Liver (tissue), 9 donors: ENCODE measurements around the gene RPE65. TPM values are rescaled to one million over a fixed set of nuclear protein-coding genes. Genes with fewer than 3 reads are reported as not detected.

ENCODE experiments used
- DNase-seq: peaks from one replicate; pipeline ENCODE4 v3.0.0-alpha.2; 2017; ENCODE audit warnings: low spot score
- H3K27ac ChIP-seq, 2 donors: one replicate each; pipeline ENCODE4 v1.7.0; 2013; ENCODE audit warnings: inconsistent platforms in 2 of 2, low read length in 2 of 2, control low read depth in 1 of 2, low read depth in 1 of 2, mild to moderate bottlenecking in 1 of 2
- H3K27me3 ChIP-seq, 4 donors: one replicate each; pipeline versions ENCODE4 v1.6.1 to v1.7.0; 2013; ENCODE audit warnings: low read length in 3 of 4, inconsistent platforms in 1 of 4, mild to moderate bottlenecking in 1 of 4, moderate library complexity in 1 of 4; ENCODE audit not compliant: control insufficient read depth in 4 of 4, insufficient read depth in 4 of 4
- H3K36me3 ChIP-seq, 4 donors: one replicate each; pipeline versions ENCODE4 v1.6.1 to v1.7.0; 2013; ENCODE audit warnings: low read length in 3 of 4, mild to moderate bottlenecking in 3 of 4, low read depth in 1 of 4, moderate library complexity in 1 of 4; ENCODE audit not compliant: control insufficient read depth in 4 of 4, insufficient read depth in 3 of 4
- H3K4me1 ChIP-seq, 4 donors: one replicate each; pipeline versions ENCODE4 v1.6.1 to v1.7.0; 2013; ENCODE audit warnings: low read length in 3 of 4, mild to moderate bottlenecking in 3 of 4, moderate library complexity in 1 of 4; ENCODE audit not compliant: control insufficient read depth in 4 of 4, insufficient read depth in 4 of 4
- H3K4me3 ChIP-seq, 3 donors: one replicate each; pipeline versions ENCODE4 v1.6.1 to v1.7.0; 2013; ENCODE audit warnings: low read length in 3 of 3, control low read depth in 1 of 3, low read depth in 1 of 3, mild to moderate bottlenecking in 1 of 3
- H3K9ac ChIP-seq, 2 donors: one replicate each; pipeline ENCODE4 v1.7.0; 2013; ENCODE audit warnings: low read length in 2 of 2, mild to moderate bottlenecking in 2 of 2, moderate library complexity in 2 of 2, control low read depth in 1 of 2, low read depth in 1 of 2
- H3K9me3 ChIP-seq, 4 donors: one replicate each; pipeline versions ENCODE4 v1.6.1 to v1.7.0; 2013; ENCODE audit warnings: low read length in 3 of 4; ENCODE audit not compliant: control insufficient read depth in 4 of 4
- ATF3 ChIP-seq: IDR thresholded peaks from 2 replicates; pipeline ENCODE4 v1.6.1; 2016; ENCODE audit warnings: antibody characterized with exemption
- CTCF ChIP-seq: fragments of 150-350 bp; IDR thresholded peaks from 2 replicates; pipeline ENCODE4 v1.5.1; 2017; ENCODE audit warnings: improper control_type of control experiment, low read depth, low read length; ENCODE audit not compliant: missing input control
- EGR1 ChIP-seq, 2 donors: IDR thresholded peaks; 2 replicates each; pipeline ENCODE4 v1.6.1; 2016 to 2018; ENCODE audit warnings: antibody characterized with exemption in 2 of 2, low read depth in 2 of 2
- FOXA1 ChIP-seq: IDR thresholded peaks from 2 replicates; pipeline ENCODE4 v1.6.1; 2016; ENCODE audit warnings: antibody characterized with exemption
- FOXA2 ChIP-seq: IDR thresholded peaks from 2 replicates; pipeline ENCODE4 v1.6.1; 2016; ENCODE audit warnings: antibody characterized with exemption
- GABPA ChIP-seq, 2 donors: IDR thresholded peaks in 1 of 2; conservative IDR thresholded peaks in 1 of 2; 2 replicates each; pipeline ENCODE4 v1.6.1; 2016; ENCODE audit warnings: antibody characterized with exemption in 2 of 2, mild to moderate bottlenecking in 1 of 2, moderate library complexity in 1 of 2
- HNF4A ChIP-seq, 2 donors: conservative IDR thresholded peaks; 2 replicates each; pipeline ENCODE4 v1.6.1; 2016; ENCODE audit warnings: antibody characterized with exemption in 2 of 2, mild to moderate bottlenecking in 2 of 2
- HNF4G ChIP-seq: IDR thresholded peaks from 2 replicates; pipeline ENCODE4 v1.6.1; 2016; ENCODE audit warnings: antibody characterized with exemption
- JUND ChIP-seq, 2 donors: IDR thresholded peaks; 2 replicates each; pipeline ENCODE4 v1.6.1; 2016; ENCODE audit warnings: antibody characterized with exemption in 2 of 2
- MAX ChIP-seq: IDR thresholded peaks from 2 replicates; pipeline ENCODE4 v1.6.1; 2016; ENCODE audit warnings: antibody characterized with exemption
- NR2F2 ChIP-seq: IDR thresholded peaks from 2 replicates; pipeline ENCODE4 v1.6.1; 2016; ENCODE audit warnings: antibody characterized with exemption
- RAD21 ChIP-seq, 2 donors: IDR thresholded peaks; 2 replicates each; pipeline ENCODE4 v1.6.1; 2016; ENCODE audit warnings: antibody characterized with exemption in 2 of 2, mild to moderate bottlenecking in 2 of 2
- REST ChIP-seq: IDR thresholded peaks from 2 replicates; pipeline ENCODE4 v1.6.1; 2016; ENCODE audit warnings: antibody characterized with exemption, mild to moderate bottlenecking
- RXRA ChIP-seq, 2 donors: IDR thresholded peaks; 2 replicates each; pipeline ENCODE4 v1.6.1; 2017 to 2018; ENCODE audit warnings: antibody characterized with exemption in 2 of 2, mild to moderate bottlenecking in 1 of 2
- SP1 ChIP-seq: IDR thresholded peaks from 2 replicates; pipeline ENCODE4 v1.6.1; 2018; ENCODE audit warnings: antibody characterized with exemption, mild to moderate bottlenecking
- TAF1 ChIP-seq: conservative IDR thresholded peaks from 2 replicates; pipeline ENCODE4 v1.6.1; 2016; ENCODE audit warnings: antibody characterized with exemption, mild to moderate bottlenecking
- YY1 ChIP-seq: IDR thresholded peaks from 2 replicates; pipeline ENCODE4 v1.6.1; 2016; ENCODE audit warnings: antibody characterized with exemption, mild to moderate bottlenecking
- WGBS: extraction: QIAGEN DNeasy Blood & Tissue Kit; methylation state at CpG from one replicate; pipeline ENCODE4 v1.1.7; 2013; 5-methylcytosine and 5-hydroxymethylcytosine counted together
- polyA plus RNA-seq, 2 donors: library from polyadenylated mRNA; stranded (reverse) in 1 of 2; unstranded in 1 of 2; fragments of 200-250 nt in 1 of 2; fragments of >200 nt in 1 of 2; fragmentation: Nextera tagmentation in 1 of 2; extraction: Ambion mirVana in 1 of 2; gene quantifications; one replicate each; pipeline versions ENCODE4 v1.2.1 to v1.2.3, GENCODE V29; 2013 to 2015
- total RNA-seq, 2 donors: library from RNA; depleted of rRNA; stranded (reverse); fragments of >200 nt; gene quantifications; one replicate each; pipeline ENCODE4 v1.2.3, GENCODE V29; 2014
- donor health status: healthy.
- donor health status: healthy.
- donor health status: healthy.
- donor health status: healthy.
- donor health status: healthy.

RPE65 gene
- total and polyA plus RNA-seq, 4 donors, result not detected

GRCh38 chr1:68481041-68481440 lies 31.3 kb upstream of the RPE65 start:
- Histone ChIP-seq H3K27me3 (no peaks in the 10 kb centered on the region), H3K9ac (no peak overlapping the region), H3K4me1 (no peaks in the 10 kb centered on the region), H3K4me3 (no peak overlapping the region), H3K27ac (no peak overlapping the region), H3K9me3 (no peaks in the 10 kb centered on the region), H3K36me3 (no peaks in the 10 kb centered on the region)
- WGBS, result 94% methylated on average over 3 of the region's 3 CpGs
- TF ChIP-seq FOXA2, result no peak
- no peak for TF ChIP-seq HNF4G
- no peak for TF ChIP-seq YY1
- no peak for TF ChIP-seq FOXA1
- no peak for TF ChIP-seq NR2F2
- TF ChIP-seq REST, result no peak
- DNase-seq, result no peak

GRCh38 chr1:68479501-68479900 lies 29.7 kb upstream of the RPE65 start:
- whole genome bisulfite sequencing, result 97% methylated on average over 2 of the region's 2 CpGs
- DNase-seq, result no peak

More at GRCh38 chr1:68479501-68479900, 29.7 kb upstream of the RPE65 start:
- Histone ChIP-seq H3K27ac (no peak overlapping the region), H3K27me3 (no peaks in the 10 kb centered on the region), H3K4me3 (no peak overlapping the region), H3K9me3 (no peaks in the 10 kb centered on the region), H3K9ac (no peak overlapping the region), H3K36me3 (no peaks in the 10 kb centered on the region), H3K4me1 (no peaks in the 10 kb centered on the region)
- TF ChIP-seq HNF4A (conservative IDR thresholded peaks at IDR 0.05), result no peak
- no peak for TF ChIP-seq RAD21 (IDR thresholded peaks at IDR 0.05)
- no peak for TF ChIP-seq GABPA (IDR thresholded peaks at IDR 0.05 in 1 of 2, conservative IDR thresholded peaks at IDR 0.05 in 1 of 2)
- TF ChIP-seq RXRA (IDR thresholded peaks at IDR 0.05), result no peak
- TF ChIP-seq FOXA2, result no peak
- TF ChIP-seq NR2F2, result no peak
- no peak for TF ChIP-seq CTCF
- TF ChIP-seq SP1, result no peak
- TF ChIP-seq JUND (IDR thresholded peaks at IDR 0.05), result no peak
- TF ChIP-seq ATF3, result no peak
- TF ChIP-seq TAF1, result no peak
- no peak for TF ChIP-seq EGR1 (IDR thresholded peaks at IDR 0.05; ENCODE audit: low read depth in 2 of 2)
- TF ChIP-seq REST, result no peak
- TF ChIP-seq YY1, result no peak
- no peak for TF ChIP-seq MAX
